NCI-H2107 treated with DMSO at 0.1 percent for 48 hours (cell line): Measurements from ENCODE around the gene SMCHD1.

Experiments used
- DNase-seq: peaks from one replicate; lab custom pipeline; 2025; ENCODE audit not compliant: unreplicated experiment; lab: John Stamatoyannopoulos, UW

Gene SMCHD1

DNA sequence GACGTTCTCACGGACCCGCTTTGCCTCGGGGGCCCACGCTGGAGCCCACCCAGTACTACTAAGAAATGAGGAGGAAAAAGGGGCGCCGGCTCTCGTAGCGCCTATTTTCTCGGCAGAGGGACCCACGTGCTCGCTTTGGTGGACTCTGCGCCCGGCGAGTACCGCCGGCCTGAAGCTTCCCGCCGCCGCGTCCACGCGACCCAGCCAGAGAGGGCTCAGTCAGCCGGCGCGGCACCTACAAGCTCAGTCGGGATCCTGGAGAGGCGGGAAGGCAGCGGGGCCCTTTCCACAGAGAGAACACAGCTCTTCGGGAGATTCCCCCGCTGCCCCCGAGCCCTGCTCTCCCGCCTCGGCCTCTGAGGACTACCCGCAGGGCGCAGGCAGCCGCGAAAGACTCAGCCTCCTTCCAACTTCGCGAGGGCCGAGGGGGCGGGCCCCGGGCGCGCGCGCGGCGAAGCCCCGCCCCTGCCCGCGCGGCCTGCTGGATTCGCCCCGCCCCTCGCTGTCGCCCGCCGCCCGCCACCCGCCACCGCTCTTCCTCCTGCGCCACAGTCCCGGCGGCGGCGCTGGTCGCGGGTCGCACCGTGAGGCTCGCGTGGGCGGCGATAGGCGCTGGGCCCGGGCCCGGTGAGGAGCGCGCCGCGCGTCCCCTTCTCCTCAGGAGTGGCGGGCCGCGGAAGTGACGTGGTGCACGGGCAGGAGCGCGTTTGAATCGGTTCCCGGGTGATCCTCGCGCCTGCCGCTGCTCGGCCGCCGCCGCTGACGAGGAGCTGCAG lies at the start of gene SMCHD1:
Gene SMCHD1 (plus strand): TSS at position 549 of the 776 bp plus-strand sequence. CDS start 350 bp downstream, outside the sequence.
- peak; percentile 32 for DNase-seq

DNA sequence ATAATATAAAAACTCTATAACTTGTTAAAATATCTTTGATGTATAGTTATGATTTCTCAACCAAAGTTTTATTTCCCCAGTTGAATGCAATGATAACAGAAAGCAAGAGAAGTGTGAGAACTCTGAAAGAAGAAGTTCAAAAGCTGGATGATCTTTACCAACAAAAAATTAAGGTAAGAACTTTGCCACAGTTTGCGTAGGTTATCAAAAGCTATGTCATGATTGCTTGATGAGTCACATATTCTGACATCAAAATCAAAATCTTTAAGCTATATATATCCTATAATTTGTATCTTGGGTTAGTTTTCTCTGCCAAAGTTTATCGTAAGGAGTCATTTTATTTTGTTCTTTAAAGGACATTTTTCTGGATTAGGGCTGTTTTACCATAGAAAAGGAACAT lies 49.2 kb upstream of the SMCHD1 start:
- no peak for DNase-seq

- no peak for DNase-seq
Measured at GRCh38 chr18:2609604-2610003, 45.9 kb upstream of the SMCHD1 start.

DNA sequence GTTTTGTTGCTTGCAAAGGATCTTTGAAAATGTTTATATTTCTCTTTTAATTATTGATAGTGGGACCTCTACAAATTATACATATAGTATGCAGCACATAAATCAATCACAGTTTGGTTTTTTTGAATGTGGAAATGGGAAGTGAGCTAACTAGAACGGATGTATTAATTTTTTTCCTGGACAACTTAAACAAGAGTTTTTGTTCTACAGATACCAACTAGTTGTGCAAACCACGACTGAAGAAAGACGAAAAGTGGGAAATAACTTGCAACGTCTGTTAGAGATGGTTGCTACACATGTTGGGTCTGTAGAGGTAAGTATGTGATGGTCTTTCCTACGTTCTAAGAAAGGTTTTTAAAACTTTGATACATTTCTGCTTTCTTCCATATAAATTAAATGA lies 45.0 kb upstream of the SMCHD1 start:
- DNase-seq = no peak

GRCh38 chr18:2612996-2613395 lies 42.5 kb upstream of the SMCHD1 start:
- no peak for DNase-seq

DNA sequence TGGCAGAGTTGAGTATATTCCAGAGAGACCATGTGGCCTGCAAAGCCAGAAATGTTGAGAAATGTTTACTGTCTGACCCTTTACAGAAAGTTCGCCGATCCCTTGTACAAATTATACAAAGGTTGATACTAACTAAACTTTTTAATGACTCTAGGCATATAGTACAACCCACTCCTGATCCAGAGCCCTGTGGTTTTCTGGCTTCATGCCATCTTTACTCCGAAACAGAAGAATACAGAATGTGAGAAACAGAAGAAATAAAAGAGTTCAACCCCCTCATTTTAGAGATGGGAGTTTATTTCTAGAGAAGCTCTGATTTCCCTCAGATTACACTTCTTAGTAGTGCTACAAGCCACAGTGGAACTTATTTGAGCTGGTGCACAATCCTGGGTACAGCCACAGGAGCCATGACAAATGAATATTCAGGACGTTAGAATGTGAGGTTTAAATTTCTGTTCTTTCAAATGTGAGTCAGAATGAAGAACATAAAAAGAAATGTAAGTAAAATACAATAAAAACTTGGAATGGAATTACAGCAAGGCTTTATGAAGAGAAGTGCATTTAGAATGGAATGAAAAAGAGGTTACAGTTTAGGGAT lies 38.0 kb upstream of the SMCHD1 start:
- no peak for DNase-seq

- DNase-seq = no peak
Measured at GRCh38 chr18:2618009-2618408, 37.5 kb upstream of the SMCHD1 start.

DNA sequence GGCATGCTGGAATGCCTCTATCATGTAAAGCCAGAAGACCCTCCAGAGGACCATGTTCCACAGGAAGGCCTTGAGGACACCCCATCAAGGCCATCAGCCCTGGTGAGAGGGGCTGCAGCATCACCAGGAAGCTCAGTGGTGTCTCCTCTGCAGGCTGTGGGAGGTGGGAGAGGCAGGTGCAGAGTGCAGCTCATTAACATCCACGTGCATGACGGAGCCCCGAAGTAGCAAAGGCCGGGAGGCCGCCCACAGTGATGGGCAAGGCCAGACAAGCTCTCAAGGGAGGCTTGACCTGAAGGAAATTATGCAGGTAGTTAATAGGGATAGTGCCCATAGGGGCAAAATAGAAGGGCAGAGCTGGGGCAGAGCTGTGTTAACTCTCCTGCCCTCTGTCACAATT lies 30.3 kb upstream of the SMCHD1 start:
- DNase-seq = no peak

GRCh38 chr18:2627821-2628276 lies 27.7 kb upstream of the SMCHD1 start:
- DNase-seq = no peak

- no peak for DNase-seq
Measured at GRCh38 chr18:2629003-2629402, 26.5 kb upstream of the SMCHD1 start.

DNA sequence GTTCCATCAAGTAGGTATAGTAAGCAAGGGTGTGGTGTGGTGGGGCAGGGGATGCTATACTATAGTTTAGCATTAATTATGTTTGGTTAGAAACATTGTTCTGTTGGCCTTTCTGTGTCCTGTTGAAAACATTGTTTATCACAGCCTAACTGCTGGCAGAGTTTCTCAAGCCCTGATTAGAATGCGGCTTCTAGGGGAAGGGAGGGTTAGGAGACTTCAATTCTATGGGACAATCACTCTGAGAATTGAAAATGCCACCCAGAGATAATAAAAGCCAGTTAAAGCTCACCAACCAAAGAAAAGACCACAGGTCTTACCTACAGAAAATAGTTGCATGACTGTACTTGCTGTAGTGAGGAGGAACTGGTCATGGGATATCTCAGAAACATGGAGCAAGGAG lies 19.9 kb upstream of the SMCHD1 start:
- DNase-seq = no peak

- no peak for DNase-seq
Measured at GRCh38 chr18:2636126-2636631, 19.3 kb upstream of the SMCHD1 start.

- DNase-seq = no peak
Measured at GRCh38 chr18:2641638-2642037, 13.9 kb upstream of the SMCHD1 start.

DNA sequence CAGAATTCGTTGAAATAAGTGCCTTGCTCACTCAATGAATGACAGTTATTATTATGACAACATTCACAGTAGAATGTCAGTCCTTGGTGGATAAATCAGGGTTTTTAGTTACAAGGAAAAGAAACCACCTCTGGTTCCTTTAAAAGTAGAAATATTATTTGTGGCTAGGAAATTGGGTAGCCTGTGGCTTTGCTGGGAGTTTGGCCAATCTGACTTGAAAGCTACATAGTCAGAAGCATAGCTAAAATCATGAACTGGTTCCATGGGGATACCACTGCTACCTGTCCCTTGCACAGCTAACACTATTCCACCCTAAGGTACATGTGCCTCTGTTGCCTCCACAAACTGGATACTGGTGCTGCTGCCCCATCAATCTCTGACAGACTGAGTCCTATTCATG lies 12.8 kb upstream of the SMCHD1 start:
- DNase-seq = no peak

- DNase-seq = no peak
Measured at GRCh38 chr18:2644535-2644934, 11.0 kb upstream of the SMCHD1 start.

DNA sequence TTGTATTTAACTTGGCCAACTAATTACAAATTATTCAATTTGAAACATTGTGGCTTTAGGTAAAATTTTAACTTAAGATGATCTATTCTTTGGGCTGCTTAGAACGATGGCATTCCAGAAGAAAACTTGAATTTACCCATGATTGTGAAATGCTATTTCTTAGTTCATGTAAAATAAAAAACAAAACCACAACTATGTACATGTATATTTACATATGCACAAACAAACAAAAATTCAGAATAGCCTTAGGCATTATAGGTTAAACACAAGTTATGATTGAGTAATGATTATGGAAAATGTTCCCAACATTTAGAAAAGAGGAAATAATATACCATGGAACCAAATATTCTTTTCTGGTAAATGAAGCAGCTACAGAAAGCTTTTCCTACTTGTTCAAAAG lies 3.5 kb upstream of the SMCHD1 start:
- no peak for DNase-seq

DNA sequence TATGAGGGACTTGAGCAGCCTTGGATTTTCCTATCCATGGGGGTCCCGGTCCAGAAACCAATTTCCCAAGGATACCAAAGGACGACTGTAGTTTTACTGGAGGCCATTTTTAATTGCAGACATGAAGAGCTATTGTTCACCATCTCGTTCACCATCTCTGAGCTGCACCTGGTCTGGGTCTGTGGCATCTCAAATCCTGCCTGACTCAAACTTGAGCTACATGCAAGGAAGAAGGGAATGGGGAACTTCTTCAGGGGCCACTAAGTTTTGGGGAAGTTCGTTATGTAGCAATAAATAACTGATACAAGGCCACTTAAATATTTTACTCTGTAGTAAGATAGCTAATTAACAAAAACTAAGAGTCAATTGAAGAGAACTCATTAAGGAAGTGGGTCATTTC lies 2.1 kb upstream of the SMCHD1 start:
- no peak for DNase-seq

DNA sequence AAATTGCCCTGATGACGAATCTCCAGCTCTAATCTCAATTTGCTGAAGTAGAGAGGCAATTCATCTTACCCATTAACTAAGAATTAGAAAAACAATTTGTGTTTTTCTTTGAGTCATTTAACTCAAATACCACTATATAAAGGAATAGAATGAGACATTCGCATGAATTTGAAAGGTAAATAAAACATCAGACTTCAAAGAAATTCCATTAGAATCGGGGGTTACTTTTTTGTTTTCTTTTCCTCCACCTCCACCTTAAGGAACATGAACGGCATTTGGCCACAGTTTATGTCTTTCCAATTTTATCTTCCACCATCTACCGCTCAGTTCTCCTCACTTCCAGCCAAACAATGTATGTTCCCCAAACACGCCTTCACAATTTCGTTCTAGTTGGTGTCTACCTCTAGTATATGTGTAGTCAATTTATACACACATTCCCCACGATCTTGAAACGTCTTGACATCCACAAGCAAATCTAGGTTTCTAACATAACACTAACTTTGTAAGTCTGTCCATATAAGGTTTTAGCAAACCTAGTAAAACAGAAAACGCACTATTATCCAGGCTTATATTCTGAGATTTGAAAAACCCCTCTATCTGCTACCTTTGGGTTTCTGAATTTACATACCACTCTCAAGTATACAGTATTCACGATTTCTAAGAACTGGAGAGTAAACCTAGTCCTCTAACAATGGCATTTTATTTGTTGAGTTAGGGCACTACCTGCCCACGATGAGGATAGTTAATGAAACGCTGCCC lies 1.2 kb upstream of the SMCHD1 start:
- DNase-seq = no peak

- no peak for DNase-seq
Measured at GRCh38 chr18:2654928-2655177, 673 bp upstream of the SMCHD1 start.

GRCh38 chr18:2655954-2656236 lies 369 bp downstream of the SMCHD1 start:
- no peak for DNase-seq

GRCh38 chr18:2656237-2656980 lies 883 bp downstream of the SMCHD1 start:
- peak; percentile 11 for DNase-seq
